Head of caudate nucleus (tissue), 42 donors: Measurements from ENCODE around the gene DNAJC5.
A peak's percentile ranks its signal among the peaks of the same experiment; 100 is the strongest.

Experiments used
- DNase-seq, 42 donors: peaks; one replicate each; pipeline versions ENCODE4 v3.0.0 to v3.0.0-alpha.2; 2020 to 2021; ENCODE audit warnings: mixed read lengths in 7 of 42
- intact Hi-C: fragments of 100-400 bp; cut with DNase I; formaldehyde crosslinking; loops from one replicate; pipeline ENCODE4 v1.15.0; 2022

Gene DNAJC5

GRCh38 chr20:63930971-63931553, 36.1 kb downstream of the DNAJC5 start:
- intact Hi-C loops, result no loop called here
- no peak for DNase-seq

GRCh38 chr20:63931735-63932134, 36.8 kb downstream of the DNAJC5 start:
- DNase-seq, result no peak
- intact Hi-C loops, result no loop called here

- no peak for DNase-seq
- intact Hi-C loops, result no loop called here
Observed at GRCh38 chr20:63932606-63933160, 37.8 kb downstream of the DNAJC5 start.

GRCh38 chr20:63933646-63934045, 38.7 kb downstream of the DNAJC5 start:
- DNase-seq, result no peak
- intact Hi-C loops, result no loop called here

GRCh38 chr20:63934271-63935068, 39.5 kb downstream of the DNAJC5 start:
- intact Hi-C loops, result no loop called here
- no peak for DNase-seq

- DNase-seq, result no peak
- intact Hi-C loops, result no loop called here
Observed at GRCh38 chr20:63935447-63935846, 40.5 kb downstream of the DNAJC5 start.

- intact Hi-C loops, result no loop called here
- no peak for DNase-seq
Observed at GRCh38 chr20:63937596-63937995, 42.7 kb downstream of the DNAJC5 start.

GRCh38 chr20:63939061-63939935, 44.4 kb downstream of the DNAJC5 start:
- peak in 1 of 42 donors; percentile 41 for DNase-seq

GRCh38 chr20:63940071-63940471, 45.1 kb downstream of the DNAJC5 start:
- intact Hi-C loops, result no loop called here
- DNase-seq, result no peak

More at GRCh38 chr20:63939061-63939935, 44.4 kb downstream of the DNAJC5 start:
- intact Hi-C loops, result no loop called here

GRCh38 chr20:63940472-63941266, 45.7 kb downstream of the DNAJC5 start:
- DNase-seq, result no peak
- intact Hi-C loops, result no loop called here

- intact Hi-C loops, result no loop called here
- no peak for DNase-seq
Observed at GRCh38 chr20:63941282-63942081, 46.6 kb downstream of the DNAJC5 start.

- intact Hi-C loops, result no loop called here
- no peak for DNase-seq
Observed at GRCh38 chr20:63942250-63942951, 47.5 kb downstream of the DNAJC5 start.

- intact Hi-C loops, result no loop called here
- no peak for DNase-seq
Observed at GRCh38 chr20:63942969-63943807, 48.3 kb downstream of the DNAJC5 start.

GRCh38 chr20:63943808-63944077, 48.8 kb downstream of the DNAJC5 start:
- intact Hi-C loops, result no loop called here
- DNase-seq, result no peak

GRCh38 chr20:63944078-63944941, 49.4 kb downstream of the DNAJC5 start:
- intact Hi-C loops, result no loop called here
- DNase-seq, result peak in 1 of 42 donors; percentile 2
